Mesendoderm (in vitro differentiated cells): ENCODE measurements around the gene PRR33.

Source experiments
- DNase-seq: peaks from one replicate; pipeline ENCODE4 v3.0.0; 2013
- H2AK5ac ChIP-seq: 2 replicates; pipeline ENCODE4 v1.6.1; 2013; ENCODE audit warnings: low read length, inconsistent platforms
- H2BK120ac ChIP-seq: 2 replicates; pipeline ENCODE4 v1.6.1; 2013; ENCODE audit warnings: low read depth, mild to moderate bottlenecking, low read length, moderate library complexity, mixed read lengths
- H2BK15ac ChIP-seq: replicated peaks from 2 replicates; pipeline ENCODE4 v1.6.1; 2013; ENCODE audit warnings: low read depth, mild to moderate bottlenecking, moderate library complexity
- H2BK5ac ChIP-seq: 2 replicates; pipeline ENCODE4 v1.6.1; 2013; ENCODE audit warnings: low read length, inconsistent platforms
- H3K18ac ChIP-seq: 2 replicates; pipeline ENCODE4 v1.6.1; 2013; ENCODE audit warnings: mild to moderate bottlenecking, low read length, mixed read lengths
- H3K23ac ChIP-seq: one replicate; pipeline ENCODE4 v1.6.1; 2013; ENCODE audit warnings: low read length
- H3K27ac ChIP-seq: 2 replicates; pipeline ENCODE4 v1.5.1; 2013; ENCODE audit warnings: low read depth, mild to moderate bottlenecking, inconsistent platforms, low read length, moderate library complexity
- H3K27me3 ChIP-seq: 2 replicates; pipeline ENCODE4 v1.6.1; 2013; ENCODE audit warnings: low read length, control low read depth, mild to moderate bottlenecking, inconsistent platforms; ENCODE audit not compliant: insufficient read depth, poor library complexity
- H3K36me3 ChIP-seq: 2 replicates; pipeline ENCODE4 v1.6.1; 2013; ENCODE audit warnings: low read length, inconsistent platforms; ENCODE audit not compliant: control insufficient read depth, insufficient read depth
- H3K4ac ChIP-seq: one replicate; pipeline ENCODE4 v1.6.1; 2013; ENCODE audit warnings: low read depth, mild to moderate bottlenecking, low read length, moderate library complexity
- H3K4me1 ChIP-seq: 2 replicates; pipeline ENCODE4 v1.6.1; 2013; ENCODE audit warnings: low read depth, low read length, inconsistent platforms; ENCODE audit not compliant: control insufficient read depth
- H3K4me2 ChIP-seq: 2 replicates; pipeline ENCODE4 v1.6.1; 2013; ENCODE audit warnings: low read length
- H3K4me3 ChIP-seq: 2 replicates; pipeline ENCODE4 v1.5.1; 2013; ENCODE audit warnings: mild to moderate bottlenecking, low read length
- H3K56ac ChIP-seq: one replicate; pipeline ENCODE4 v1.6.1; 2013; ENCODE audit warnings: low read length
- H3K79me1 ChIP-seq: 2 replicates; pipeline ENCODE4 v1.6.1; 2013; ENCODE audit warnings: low read length, inconsistent platforms
- H3K79me2 ChIP-seq: 2 replicates; pipeline ENCODE4 v1.6.1; 2013; ENCODE audit warnings: mild to moderate bottlenecking, low read length; ENCODE audit not compliant: control insufficient read depth, insufficient read depth
- H3K9ac ChIP-seq: 2 replicates; pipeline ENCODE4 v1.6.1; 2013; ENCODE audit warnings: low read length, inconsistent platforms
- H4K5ac ChIP-seq: one replicate; pipeline ENCODE4 v1.6.1; 2013; ENCODE audit warnings: low read length
- H4K8ac ChIP-seq: one replicate; pipeline ENCODE4 v1.6.1; 2013; ENCODE audit warnings: low read depth, mild to moderate bottlenecking, control low read depth, low read length, moderate library complexity
- WGBS: extraction: QIAGEN DNeasy Blood & Tissue Kit; methylation state at CpG from one replicate; pipeline ENCODE4 v1.1.7; 2013; ENCODE audit warnings: low lambda C conversion rate, missing lambda C conversion rate; ENCODE audit not compliant: insufficient coverage; ENCODE audit errors: extremely low coverage; 5-methylcytosine and 5-hydroxymethylcytosine counted together

Gene PRR33

GRCh38 chr11:1922481-1923081 is 30.9 kb upstream of the PRR33 start:
- H3K36me3 ChIP-seq: no peaks in the 10 kb centered on the region
- no peak overlapping the region for H3K4me3 ChIP-seq
- no peak for DNase-seq
- H3K18ac ChIP-seq: no peak overlapping the region
- no peak overlapping the region for H3K9ac ChIP-seq
- H2BK15ac ChIP-seq: no peak overlapping the region
- no peak overlapping the region for H2AK5ac ChIP-seq
- no peaks in the 10 kb centered on the region for H3K4me1 ChIP-seq
- no peak overlapping the region for H3K4ac ChIP-seq
- H3K27me3 ChIP-seq: no peaks in the 10 kb centered on the region
- H2BK5ac ChIP-seq: no peak overlapping the region
- H4K5ac ChIP-seq: no peak overlapping the region
- H3K56ac ChIP-seq: no peak overlapping the region
- no peaks in the 10 kb centered on the region for H3K79me2 ChIP-seq
- no peak overlapping the region for H4K8ac ChIP-seq
- H3K27ac ChIP-seq: no peak overlapping the region
- no peak overlapping the region for H2BK120ac ChIP-seq
- H3K4me2 ChIP-seq: no peak overlapping the region
- no peaks in the 10 kb centered on the region for H3K79me1 ChIP-seq
- WGBS: no CpG with 5 or more reads among the region's 14 CpGs
- no peak overlapping the region for H3K23ac ChIP-seq

- H3K56ac ChIP-seq: no peak overlapping the region
- no peak overlapping the region for H3K23ac ChIP-seq
- no peak overlapping the region for H4K8ac ChIP-seq
- no peak overlapping the region for H2BK5ac ChIP-seq
- WGBS: no CpG with 5 or more reads among the region's 18 CpGs
- H3K4me2 ChIP-seq: no peak overlapping the region
- no peak overlapping the region for H3K27ac ChIP-seq
- H3K9ac ChIP-seq: no peak overlapping the region
- no peak overlapping the region for H2AK5ac ChIP-seq
- H3K79me2 ChIP-seq: no peaks in the 10 kb centered on the region
- no peaks in the 10 kb centered on the region for H3K36me3 ChIP-seq
- no peak overlapping the region for H3K4ac ChIP-seq
- H2BK15ac ChIP-seq: no peak overlapping the region
- no peak overlapping the region for H3K18ac ChIP-seq
- H4K5ac ChIP-seq: no peak overlapping the region
- H3K4me3 ChIP-seq: no peak overlapping the region
- no peak overlapping the region for H2BK120ac ChIP-seq
- H3K79me1 ChIP-seq: no peaks in the 10 kb centered on the region
- DNase-seq: no peak
- H3K4me1 ChIP-seq: no peaks in the 10 kb centered on the region
- H3K27me3 ChIP-seq: no peaks in the 10 kb centered on the region
Observed at GRCh38 chr11:1921574-1922141, 30.0 kb upstream of the PRR33 start.

- no peak overlapping the region for H2BK120ac ChIP-seq
- no peak overlapping the region for H3K4me2 ChIP-seq
- H3K4ac ChIP-seq: no peak overlapping the region
- no peak overlapping the region for H2BK5ac ChIP-seq
- H2BK15ac ChIP-seq: no peak overlapping the region
- H3K9ac ChIP-seq: no peak overlapping the region
- WGBS: no CpG with 5 or more reads among the region's 21 CpGs
- H3K18ac ChIP-seq: no peak overlapping the region
- H3K56ac ChIP-seq: no peak overlapping the region
- H4K8ac ChIP-seq: no peak overlapping the region
- no peak for DNase-seq
- H3K79me2 ChIP-seq: no peaks in the 10 kb centered on the region
- no peak overlapping the region for H3K23ac ChIP-seq
- H3K36me3 ChIP-seq: no peaks in the 10 kb centered on the region
- H3K27ac ChIP-seq: no peak overlapping the region
- H3K27me3 ChIP-seq: no peaks in the 10 kb centered on the region
- no peak overlapping the region for H4K5ac ChIP-seq
- no peaks in the 10 kb centered on the region for H3K79me1 ChIP-seq
- H3K4me3 ChIP-seq: no peak overlapping the region
- no peak overlapping the region for H2AK5ac ChIP-seq
- no peaks in the 10 kb centered on the region for H3K4me1 ChIP-seq
Observed at GRCh38 chr11:1920909-1921573, 29.3 kb upstream of the PRR33 start.

- Histone ChIP-seq H2BK5ac (no peak overlapping the region), H2BK120ac (no peak overlapping the region), H3K4me3 (no peak overlapping the region), H3K9ac (no peak overlapping the region), H4K5ac (no peak overlapping the region), H4K8ac (no peak overlapping the region), H2BK15ac (no peak overlapping the region), H3K36me3 (no peaks in the 10 kb centered on the region), H3K79me1 (no peaks in the 10 kb centered on the region), H3K4ac (no peak overlapping the region), H3K23ac (no peak overlapping the region), H3K79me2 (no peaks in the 10 kb centered on the region), H3K4me2 (no peak overlapping the region), H3K18ac (no peak overlapping the region), H3K4me1 (no peaks in the 10 kb centered on the region), H3K56ac (no peak overlapping the region), H2AK5ac (no peak overlapping the region), H3K27me3 (no peaks in the 10 kb centered on the region), H3K27ac (no peak overlapping the region)
- WGBS: no CpG with 5 or more reads among the region's 25 CpGs
- DNase-seq: no peak
Observed at GRCh38 chr11:1920128-1920908, 28.6 kb upstream of the PRR33 start.

GRCh38 chr11:1919391-1920127 is 27.9 kb upstream of the PRR33 start, which contains the start of gene TNNT3:
TNNT3 (plus strand) TSS chr11:1919703; CDS start chr11:1922875, 3,172 bp downstream.
- Histone ChIP-seq H3K36me3 (no peaks in the 10 kb centered on the region), H3K18ac (no peak within 1 kb of the TSS), H4K8ac (no peak within 1 kb of the TSS), H3K4ac (no peak within 1 kb of the TSS), H2BK15ac (no peak within 1 kb of the TSS), H3K4me1 (no peaks in the 10 kb centered on the region), H3K79me1 (no peaks in the 10 kb centered on the region), H3K4me3 (no peak within 1 kb of the TSS), H3K23ac (no peak within 1 kb of the TSS), H3K4me2 (no peak within 1 kb of the TSS), H2AK5ac (no peak within 1 kb of the TSS), H3K56ac (no peak within 1 kb of the TSS), H3K27me3 (no peaks in the 10 kb centered on the region), H4K5ac (no peak within 1 kb of the TSS), H2BK120ac (no peak within 1 kb of the TSS), H3K9ac (no peak within 1 kb of the TSS), H3K79me2 (no peaks in the 10 kb centered on the region), H2BK5ac (no peak within 1 kb of the TSS), H3K27ac (no peak within 1 kb of the TSS)
- DNase-seq: no peak
- WGBS: no CpG with 5 or more reads among the region's 31 CpGs
